HG03039 (cell line): ENCODE results near the gene PARG.
"Not testable (repeated sequence)": the region's sequence is repeated elsewhere in the genome, so short reads cannot be mapped to it uniquely, and the experiment has no call there.

Experiments used
- ATAC-seq: cut with Tn5 transposase; IDR thresholded peaks from one replicate; pipeline ENCODE4 v1.9.1; 2021; ENCODE audit warnings: mild to moderate bottlenecking, moderate library complexity; ENCODE audit not compliant: unreplicated experiment

The PARG gene

DNA sequence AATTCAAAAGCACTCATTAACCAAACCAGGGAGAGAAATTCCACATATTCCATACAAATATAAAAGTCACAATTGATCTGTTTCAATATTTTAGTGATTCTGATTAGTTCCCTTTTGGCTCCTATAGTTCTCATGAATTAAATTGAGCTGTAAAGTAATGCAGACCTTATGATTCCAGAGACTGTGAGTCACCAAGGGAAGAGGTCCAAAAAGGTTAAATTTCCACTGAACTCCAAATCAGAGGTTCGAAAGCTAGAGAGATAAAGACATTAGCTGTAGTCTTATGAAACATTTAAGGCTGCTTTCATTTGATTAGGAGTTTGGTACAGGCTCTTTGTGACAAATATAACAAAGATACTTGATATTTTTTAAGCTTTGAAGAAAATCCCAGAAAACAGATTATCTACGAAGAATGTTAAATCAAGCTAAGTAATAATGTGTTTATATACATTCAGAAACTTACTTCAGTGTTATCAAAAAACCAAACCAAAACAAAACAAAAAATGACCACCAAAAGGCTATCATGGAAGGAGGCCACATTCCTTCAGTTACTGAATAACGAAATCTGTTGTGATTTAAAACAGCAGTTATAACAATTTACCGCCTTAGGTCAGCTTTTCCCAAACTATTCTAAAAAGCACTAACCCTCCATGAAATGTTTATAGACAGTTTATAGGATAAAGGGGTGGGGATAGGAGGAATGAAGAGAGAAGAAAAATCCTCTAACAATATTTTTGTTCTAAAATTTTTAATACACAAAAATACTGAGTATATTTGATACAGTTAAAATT lies 33.3 kb downstream of the PARG start:
- ATAC-seq = not testable (repeated sequence)

DNA sequence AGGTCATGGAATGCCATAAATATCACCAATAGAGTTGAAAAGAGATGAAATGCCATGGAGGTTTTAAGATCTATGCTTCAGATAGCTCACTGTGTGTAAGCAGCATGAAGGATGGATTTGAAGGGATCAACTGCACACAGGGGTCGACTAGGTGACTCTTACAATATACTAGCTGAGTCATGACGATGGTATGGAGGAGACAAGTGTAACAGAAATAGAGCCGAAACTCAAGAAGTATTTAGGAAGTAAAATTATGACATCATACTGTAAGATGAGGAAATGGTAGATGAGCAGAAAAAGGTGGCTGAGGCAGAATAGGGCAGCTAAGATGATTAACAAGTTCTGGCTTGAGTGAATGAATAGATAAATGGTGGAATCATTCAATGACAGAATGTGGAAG lies 38.0 kb downstream of the PARG start:
- not testable (repeated sequence) for ATAC-seq

DNA sequence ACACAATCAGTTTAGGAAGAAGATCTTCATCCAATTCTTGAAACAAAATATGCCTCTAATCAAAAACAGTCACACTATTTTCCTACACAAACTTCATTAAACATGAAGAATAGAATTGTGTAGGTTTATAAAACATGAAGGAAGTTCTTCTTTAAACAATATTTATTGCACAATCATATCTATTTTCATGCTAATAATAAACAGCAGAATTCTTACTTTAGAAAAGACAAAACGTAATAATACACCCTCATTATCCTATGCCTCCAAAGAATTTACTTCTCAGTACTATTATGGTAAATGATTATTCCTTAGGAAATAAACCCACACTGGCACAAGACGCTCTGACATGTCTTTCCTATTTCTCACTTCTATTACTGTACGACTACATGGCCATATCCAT lies 41.4 kb downstream of the PARG start:
- not testable (repeated sequence) for ATAC-seq

DNA sequence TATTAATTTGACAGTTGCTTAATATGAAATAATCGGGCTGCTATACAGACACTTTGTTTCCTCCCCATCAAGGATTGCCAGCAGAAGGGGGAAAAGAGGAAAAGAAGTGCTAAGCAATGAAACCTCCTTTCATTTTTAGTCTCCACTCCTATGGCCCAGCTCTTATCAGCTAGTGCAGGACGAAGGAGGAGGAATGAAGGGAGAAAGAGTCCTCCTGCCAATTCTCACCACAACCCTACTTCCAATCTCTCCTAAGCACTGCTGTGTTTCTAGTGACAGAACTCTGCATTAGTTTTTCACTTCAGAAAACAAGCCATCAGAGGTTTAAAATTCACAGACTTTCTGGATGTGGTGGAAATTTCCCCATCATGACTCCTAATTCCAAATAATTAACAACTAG lies 41.8 kb downstream of the PARG start:
- ATAC-seq = not testable (repeated sequence)

DNA sequence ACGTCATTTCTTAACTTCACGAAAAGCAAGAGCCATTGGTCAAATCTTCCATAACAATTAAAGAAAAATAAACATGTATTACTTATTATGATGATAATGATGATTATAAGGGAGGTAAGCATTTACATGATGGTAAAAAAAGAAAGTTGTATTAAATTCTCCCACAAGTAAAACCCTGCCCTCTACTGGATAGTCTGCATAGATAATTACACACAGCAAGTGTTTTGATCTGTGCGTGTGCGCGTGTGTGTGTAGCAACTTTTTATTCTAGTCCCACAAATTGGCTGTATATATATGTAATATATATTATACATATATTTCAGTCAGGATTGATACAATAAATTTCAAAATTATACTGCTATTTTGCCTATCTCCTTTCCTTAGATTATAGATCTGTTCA lies 51.8 kb downstream of the PARG start:
- not testable (repeated sequence) for ATAC-seq

DNA sequence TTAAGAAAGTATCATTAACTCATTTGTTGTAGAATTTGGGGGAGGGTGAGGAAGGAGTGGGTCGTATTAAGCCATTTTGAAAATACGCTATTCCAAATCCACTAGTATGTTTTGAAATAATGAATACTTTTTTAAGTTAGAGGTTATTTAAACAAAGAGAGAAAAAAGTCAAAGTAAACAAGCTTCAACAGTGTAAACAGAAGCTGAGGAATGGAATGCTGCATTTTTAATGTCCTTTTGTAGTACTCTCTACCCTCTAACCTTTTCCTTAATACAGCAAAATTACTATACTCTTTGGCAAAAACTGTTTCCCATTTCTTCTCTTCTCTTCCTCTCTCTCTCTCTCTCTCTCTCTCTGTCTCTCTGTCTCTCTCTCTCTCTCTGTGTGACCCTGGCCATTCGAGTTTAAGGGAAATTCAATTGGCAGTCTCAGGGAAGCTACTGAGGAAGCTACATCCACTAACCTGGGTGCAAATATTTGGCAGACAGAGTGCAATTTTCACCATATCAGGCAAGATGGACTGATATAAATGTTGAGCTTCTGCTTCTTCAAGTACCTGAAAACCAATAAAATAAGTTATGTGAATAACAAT lies 57.0 kb downstream of the PARG start:
- not testable (repeated sequence) for ATAC-seq

DNA sequence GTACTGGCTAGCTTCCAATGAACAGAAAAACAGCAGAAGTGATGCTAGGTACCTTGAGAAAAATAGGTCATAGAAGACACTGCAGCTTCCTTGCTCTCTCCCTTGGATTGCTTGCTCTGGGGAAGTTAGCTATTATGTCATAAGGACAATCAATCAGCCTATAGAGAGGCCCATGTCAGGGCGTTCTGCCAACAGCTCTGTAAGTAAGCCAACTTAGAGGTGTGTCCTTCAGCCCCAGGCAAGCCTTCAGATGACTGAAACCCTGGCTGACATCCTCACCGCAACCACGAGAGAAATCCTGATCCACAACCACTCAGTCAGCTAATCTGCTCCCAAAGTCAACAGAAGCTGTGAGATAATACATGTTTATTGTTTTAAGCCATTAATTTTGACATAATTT lies 58.0 kb downstream of the PARG start:
- ATAC-seq = not testable (repeated sequence)

DNA sequence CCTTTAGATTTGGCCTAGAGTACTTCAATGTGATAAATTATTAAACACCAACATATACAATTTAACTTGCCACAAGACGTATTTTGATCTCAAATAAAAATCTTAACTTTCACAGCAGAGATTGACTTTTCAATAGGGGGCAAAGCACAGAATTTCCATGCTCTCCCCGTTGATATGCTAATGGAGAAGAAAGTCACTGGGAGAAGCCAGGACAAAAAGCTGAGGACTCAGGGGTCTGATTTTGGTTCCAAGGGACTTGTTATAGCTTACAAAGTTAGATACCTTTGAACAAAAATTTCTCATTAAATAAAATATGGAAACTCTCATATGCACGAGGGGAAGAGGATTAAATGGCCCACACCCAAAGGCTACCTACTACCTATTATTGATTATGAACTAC lies 59.5 kb downstream of the PARG start:
- not testable (repeated sequence) for ATAC-seq

DNA sequence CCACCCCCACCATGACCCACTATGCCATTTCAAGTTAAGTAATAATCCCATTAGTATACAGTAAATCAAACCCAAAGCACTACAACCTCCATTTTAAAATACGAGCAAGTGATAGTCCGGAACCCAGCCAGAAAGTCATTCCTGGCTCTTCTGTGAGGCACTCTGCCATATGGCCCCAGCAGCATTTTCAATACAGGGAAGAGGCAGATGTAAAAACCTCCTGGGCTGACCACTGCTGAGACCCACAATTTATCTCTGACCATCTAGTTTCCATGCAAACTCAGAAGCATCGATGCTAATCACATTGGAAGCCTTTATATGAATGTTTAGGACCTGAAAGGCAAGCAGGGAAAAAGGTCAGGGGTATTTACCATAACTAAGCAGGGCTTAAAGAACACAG lies 69.1 kb downstream of the PARG start:
- ATAC-seq = not testable (repeated sequence)

DNA sequence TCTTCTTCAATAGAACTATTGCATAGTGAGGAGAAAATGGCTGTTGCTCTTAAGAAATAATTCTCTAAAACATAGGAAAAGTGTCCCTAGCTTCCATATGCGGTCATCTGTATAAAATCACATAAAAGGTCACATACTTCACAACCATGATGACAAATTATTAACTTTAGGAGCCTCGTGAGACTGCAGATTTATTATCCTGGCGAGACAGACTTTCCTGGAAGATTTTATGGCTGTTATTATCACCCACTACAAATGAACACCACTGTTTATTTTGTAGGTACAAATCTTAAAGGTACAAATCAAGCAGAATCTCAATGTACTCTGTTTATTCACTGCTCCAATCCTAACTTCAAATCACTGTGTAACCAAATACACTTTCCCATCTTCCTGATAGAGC lies 70.4 kb downstream of the PARG start:
- not testable (repeated sequence) for ATAC-seq

DNA sequence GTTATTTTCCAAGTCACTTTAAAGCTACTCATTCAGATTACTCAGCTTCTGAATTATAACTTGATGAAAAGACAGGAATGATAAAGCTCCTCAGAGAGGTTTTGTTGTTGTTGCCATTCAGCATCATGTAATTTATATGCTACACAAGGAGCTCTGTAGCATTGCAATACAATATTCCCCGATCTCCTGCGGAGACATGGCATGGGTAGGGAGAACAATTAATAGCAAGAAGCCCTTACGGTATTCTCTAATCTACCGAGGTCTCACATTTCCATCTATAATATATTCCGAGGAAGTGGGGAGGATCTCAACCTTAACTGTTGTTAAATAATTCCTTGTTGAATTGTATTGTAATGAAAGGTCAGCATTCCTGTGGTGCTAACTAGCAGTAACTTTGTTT lies 81.9 kb downstream of the PARG start:
- not testable (repeated sequence) for ATAC-seq

DNA sequence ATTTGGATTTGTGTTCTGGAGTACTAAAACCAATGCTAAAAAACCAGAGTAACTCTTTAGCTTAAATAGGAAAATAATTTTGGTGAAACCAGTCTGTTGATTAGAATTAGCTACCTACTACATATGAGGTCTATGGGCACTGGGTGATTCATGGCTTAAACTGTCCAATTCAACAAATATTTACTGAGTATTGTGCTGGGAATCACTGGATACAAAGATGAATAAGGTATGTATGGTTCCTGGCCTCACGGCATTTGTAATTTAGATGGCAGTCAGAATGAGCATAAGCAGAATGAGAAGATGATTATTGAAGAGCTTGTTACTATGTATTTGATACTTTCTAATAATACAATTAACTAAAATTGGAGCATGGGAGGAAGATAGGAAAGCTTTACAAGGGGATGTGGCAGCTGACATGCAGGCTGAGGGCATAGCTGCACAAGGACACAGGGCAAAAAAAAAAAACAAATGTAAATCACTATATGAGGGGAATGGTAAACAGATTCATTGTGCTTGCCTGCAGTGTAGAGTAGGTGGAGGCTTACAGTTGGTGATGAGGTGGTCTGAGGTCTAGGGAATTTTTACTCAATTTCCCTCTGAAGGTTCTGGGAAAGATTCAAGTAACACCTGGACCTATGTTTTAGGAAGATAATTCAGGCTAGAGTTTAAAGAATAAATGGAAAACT lies 83.0 kb downstream of the PARG start:
- not testable (repeated sequence) for ATAC-seq

DNA sequence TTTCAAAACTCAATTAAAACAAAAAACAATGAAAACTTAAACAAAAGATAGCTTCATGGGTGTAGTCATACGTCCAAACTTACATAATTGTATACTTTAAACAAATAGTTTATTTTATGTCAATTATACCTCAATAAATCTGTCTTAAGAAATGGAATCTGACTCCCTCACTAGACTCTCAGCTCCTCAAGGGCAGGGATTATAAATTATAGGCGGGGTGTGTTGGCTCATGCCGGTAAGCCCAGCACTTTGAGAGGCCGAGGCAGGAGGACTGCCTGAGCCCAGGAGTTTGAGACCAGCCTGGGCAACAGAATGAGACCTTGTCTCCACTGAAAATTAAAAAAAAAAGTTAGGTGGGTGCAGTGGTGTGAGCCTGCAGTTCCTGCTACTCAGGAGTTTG lies 92.3 kb downstream of the PARG start:
- not testable (repeated sequence) for ATAC-seq

DNA sequence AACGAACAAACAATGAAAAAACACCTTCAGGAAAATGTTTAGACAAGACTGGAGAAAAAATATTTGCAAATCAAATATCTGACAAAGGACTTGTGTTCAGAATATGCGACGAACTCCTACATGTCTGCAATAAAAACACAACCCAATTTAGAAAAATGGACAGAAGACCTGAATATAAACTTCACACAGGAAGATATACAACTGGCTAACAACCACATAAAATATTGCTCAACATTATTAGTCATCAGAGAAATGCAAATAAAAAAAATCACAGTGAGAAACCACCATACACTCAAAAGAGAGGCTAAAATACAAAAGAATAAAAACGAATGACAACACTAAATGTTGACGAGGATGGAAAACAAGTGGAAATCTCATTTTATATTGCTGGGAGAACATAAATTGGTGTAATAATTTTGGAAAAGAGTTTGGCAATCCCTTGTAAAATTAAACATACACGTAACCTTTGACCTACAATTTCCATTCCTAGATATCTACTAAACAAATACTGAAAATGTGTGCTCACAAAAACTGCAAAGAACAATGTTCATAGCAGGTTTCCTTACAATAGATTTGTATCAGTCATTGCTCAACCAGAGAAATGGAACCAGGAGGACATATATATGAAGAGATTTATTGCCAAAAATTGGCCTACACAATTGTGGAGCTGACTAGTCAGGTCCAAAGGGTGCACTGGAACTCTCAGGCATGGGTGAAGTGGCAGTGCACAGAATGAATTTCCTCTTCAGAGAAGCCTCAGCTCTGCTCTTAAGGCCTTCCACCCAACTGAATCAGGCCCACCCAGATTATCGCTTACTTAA lies 96.8 kb downstream of the PARG start:
- ATAC-seq = no peak

DNA sequence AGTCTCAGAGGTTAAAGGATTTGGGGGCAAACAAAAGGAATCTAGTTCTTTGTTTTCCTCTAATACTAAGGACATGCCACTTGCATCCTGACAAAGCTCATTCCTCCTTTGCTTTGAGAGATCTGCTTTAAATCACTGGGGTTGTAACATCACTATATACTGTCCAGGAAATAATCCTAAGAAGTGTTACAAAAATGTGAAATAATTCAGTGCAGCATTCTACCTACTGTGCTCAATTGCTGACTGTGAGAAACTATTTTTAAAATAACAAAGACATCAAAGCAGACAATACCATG lies 99.5 kb downstream of the PARG start:
- not testable (repeated sequence) for ATAC-seq

DNA sequence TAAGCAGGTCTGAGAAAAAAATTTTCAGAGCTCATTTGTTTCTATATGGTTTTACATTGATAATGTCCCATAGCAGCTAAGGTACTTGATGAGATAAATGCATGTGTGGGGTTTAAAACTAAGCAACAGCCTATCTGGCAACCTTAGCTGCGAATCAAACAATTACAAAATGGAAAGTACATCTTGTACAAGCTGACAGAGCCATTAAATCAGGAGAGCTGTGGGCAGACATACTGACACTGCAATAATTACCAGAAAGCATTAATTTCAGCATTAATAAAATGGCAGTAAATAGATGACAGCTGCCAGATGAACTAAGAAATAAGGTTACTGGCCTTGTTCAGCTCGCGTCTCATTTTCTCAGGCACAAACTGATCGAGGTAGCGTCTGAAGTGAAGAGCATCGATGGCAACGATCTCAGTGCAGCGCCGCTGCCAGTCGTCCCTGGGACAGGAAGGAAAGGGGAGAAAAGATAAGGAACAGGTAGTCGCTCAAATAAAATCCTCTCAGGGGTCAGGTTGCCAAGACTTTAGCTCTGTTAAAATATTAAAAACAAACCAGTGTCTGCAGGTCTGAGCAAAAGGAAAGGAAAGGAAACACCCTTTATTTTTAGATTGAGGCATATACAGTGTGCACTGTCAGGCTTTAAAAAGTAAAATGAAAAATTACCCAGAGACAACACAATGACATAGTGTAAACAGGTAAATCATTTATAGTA lies 100.1 kb downstream of the PARG start:
- ATAC-seq = no peak

DNA sequence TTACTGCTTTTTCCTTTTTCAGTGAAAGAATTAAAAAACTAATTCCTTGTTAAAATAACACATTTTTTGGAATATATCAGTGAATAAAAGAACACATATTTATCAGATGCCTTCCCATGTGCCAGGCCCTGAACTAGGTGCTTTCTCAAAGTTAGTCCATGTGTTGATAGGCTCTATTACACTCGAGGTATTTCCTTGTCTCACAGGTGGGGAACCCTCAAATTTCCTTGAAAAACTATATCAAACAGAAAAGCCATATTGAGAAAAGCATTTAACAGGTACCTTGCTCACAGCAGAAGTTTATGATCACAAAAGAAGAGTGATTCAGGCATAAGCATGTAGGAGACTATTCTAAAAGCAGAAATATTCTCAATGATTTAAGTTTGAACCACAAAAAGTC lies 104.1 kb downstream of the PARG start:
- no peak for ATAC-seq

DNA sequence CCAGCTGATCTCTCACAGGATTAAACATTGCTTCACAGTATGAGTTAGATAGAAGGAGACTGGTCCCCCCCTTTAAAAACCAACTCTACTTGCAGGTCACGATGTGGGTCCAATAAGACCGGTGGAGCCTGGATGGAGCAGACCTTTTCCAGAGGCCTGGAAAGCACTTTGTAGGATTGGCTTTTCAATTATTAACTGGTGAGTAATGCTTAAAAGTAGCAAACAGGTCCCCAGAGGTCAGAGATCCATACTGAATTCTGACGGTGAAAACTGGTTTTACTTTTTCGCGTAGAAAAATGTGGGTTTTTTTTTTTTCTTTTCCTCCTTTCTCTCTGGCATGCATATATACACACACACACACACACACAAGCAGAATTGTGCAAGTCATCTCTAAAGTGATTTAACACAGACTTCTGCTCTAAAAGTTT lies 104.8 kb downstream of the PARG start:
- ATAC-seq = no peak

DNA sequence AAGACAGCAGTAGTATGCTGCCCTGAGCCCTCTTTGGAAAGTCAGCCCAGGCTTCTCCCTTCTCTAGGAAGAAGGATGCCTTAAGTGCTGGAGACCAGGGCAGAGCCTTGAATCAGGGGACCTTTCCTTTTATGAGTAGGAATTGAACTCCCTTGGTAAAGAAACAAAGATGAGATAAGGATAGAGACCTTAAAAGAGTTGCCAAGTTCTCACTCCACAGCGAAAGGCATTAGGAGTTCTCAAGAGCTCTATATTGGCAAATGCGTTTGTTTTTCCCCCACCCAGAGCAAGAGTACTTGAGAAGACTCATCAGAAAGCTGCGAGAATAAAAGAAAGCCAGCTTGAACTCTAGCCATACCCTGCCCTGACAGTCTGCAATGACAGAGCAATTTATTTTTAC lies 106.9 kb downstream of the PARG start:
- ATAC-seq = no peak

DNA sequence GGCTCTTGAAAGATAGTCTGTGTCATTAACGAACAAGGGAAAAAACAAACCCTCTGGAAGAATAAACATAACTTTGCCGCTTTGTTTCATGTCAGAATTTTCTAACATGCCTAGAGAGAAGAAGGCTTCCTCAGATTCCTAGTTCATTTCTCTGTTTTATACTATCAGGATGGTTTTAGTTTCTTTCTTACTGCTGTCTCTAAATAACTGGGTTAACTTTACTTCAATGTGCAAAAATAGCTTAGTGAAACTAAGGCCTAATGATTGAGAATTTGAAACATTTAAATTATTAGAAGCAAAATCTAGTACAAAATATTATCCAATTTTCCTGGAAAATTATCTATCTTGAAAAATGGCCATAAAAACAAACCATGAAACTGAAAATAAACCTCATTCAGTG lies 107.6 kb downstream of the PARG start:
- no peak for ATAC-seq

DNA sequence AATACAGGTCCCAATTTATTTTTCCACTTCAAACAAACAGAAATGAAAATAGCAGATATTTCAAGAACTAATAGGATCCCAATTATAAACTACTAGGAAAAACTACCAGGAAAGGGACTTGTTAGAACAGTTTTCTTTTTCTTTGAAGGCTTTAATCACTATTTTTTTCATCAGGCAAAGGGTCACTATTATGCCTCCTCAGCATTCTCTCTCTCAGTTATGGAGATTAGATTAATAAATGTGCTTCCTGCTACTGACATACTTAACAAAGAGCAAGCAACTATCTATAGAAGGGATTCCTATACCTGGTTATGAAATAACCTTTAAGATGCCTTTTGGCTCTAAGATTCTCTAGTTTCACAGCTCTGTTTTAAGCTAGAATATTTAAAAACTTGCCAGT lies 108.7 kb downstream of the PARG start:
- ATAC-seq = no peak
